IPS-11a (cell line): ENCODE data around the gene PLD1.

Source experiments
- H3K4me3 ChIP-seq: one replicate; pipeline ENCODE4 v1.5.1; 2013; ENCODE audit warnings: low read depth, low read length, control low read depth

PLD1 gene

DNA sequence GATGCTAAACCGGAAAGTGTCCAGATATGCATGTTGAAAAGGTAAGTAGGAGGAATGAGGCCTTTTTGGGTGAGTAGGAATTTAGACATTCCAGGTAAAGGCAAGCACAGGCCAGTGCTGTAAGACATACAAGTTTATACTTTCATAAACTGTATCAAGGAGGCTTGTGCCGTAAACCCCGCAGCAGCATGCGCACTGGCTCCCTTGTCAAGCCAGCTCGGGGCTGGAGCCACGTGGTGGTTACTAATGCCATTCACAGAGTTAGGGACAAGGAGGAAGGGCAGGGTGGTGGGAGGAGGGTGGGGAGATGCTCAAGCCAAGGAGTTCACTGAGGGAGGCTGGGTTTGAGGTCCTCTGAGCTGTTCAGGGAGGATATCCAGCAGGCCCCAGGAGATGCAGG, 35.8 kb downstream of the PLD1 start:
- no peak overlapping the region for H3K4me3 ChIP-seq

DNA sequence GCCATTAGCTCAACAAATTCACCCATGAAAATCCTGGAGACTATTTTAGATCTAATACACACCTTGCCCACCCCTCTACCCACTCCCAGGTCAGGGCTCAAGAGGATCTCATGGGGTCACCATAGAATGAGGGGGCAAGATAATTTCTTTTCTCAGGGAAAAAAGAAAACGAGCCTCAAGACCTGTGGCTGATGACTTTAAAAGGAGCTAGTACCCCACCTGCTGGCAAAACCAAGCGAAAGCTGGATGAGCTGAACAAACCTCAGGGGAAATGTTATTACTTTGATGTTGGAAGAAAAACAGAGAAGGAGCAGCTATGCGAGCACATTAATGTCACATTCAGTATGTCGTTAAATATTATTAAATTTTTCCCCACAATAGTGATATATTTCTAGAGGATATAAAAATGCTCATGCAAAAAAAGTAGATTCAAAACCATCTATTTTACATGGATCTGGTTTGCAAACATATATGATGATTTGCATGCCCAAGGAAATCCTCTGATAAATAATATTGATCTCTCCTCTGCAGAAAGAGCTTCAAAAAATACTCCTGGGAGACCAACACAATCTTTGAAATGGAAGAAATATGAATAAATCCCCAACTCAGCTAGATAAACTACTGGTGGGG, 37.7 kb downstream of the PLD1 start:
- H3K4me3 ChIP-seq, result no peak overlapping the region

DNA sequence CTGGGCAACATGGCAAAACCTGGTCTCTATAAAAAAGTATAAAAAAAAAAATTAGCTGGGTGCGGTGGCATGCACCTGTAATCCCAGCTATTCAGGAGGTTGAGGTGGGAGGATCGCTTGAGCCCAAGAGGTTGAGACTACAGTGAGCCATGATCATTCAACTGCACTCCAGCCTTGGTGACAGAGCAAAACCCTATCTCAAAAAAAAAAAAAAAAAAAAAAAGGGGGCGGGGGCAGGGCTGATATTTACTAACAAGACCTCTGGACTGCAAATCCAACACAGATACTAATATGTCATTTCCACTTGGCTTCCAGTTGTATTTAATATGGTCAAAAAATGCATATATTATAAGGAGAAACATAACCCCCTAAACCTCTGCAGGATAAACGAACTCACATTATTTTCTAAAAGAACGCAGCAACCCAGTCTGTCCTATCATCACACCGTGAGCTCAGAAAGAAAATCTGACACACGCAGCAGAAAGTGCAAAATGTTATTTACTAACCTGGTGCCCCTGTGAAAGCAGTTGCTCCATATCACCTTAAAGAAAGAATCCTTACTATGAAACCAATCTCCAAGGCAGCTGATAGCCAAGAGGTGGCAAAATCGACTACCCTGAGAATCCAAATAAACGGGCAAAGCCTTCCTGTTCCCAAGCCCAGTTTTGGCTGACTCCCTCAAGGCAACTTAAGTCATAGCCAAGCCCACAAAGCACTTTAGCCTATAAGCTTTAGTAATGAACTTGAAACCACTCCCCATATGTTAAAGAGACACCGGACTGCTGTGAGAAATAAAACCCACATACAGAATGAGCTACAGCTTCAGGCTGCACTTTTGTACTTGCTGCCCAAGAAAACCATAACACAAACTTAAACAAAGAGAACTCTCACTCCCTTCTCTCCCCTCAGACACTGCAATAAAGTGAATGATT, 39.3 kb downstream of the PLD1 start:
- peak overlapping the region; percentile 21 for H3K4me3 ChIP-seq

DNA sequence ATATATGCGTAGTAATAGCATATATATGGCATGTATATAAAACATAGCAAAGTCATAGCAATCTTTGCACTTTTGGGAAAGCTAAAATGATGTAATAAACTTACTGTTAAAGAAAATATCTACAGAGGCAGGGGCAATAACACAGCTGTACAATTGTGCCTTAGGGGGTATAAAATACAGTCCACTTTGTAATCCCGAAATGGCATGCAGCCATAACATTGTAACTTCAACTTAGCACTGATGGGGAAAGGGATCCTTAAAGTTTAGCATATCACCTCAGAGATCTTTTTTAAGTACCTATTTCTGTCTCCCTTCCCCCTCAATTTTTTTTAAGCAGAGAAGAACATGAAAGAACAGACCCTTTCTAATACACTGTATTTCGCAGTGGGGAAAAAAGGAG, 40.8 kb downstream of the PLD1 start:
- no peak overlapping the region for H3K4me3 ChIP-seq

DNA sequence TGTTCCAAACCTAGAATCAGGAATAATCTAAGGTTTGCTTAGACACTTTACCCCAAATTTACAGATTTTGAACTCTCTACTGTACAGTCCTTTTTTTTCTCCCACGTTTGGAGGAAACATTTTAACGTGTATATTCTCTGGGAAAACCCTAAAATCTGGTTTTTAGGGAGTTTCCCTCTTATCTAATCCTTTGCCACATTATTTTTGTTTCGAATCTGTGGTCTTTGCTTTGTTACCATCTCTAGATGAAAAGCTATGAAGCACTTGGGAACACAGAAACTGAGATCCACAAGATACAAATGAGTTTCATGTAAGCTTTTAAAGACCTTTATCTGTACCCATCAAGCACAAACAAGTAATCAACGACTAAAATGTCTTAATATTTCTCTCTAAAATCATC, 41.3 kb downstream of the PLD1 start:
- H3K4me3 ChIP-seq, result no peak overlapping the region

DNA sequence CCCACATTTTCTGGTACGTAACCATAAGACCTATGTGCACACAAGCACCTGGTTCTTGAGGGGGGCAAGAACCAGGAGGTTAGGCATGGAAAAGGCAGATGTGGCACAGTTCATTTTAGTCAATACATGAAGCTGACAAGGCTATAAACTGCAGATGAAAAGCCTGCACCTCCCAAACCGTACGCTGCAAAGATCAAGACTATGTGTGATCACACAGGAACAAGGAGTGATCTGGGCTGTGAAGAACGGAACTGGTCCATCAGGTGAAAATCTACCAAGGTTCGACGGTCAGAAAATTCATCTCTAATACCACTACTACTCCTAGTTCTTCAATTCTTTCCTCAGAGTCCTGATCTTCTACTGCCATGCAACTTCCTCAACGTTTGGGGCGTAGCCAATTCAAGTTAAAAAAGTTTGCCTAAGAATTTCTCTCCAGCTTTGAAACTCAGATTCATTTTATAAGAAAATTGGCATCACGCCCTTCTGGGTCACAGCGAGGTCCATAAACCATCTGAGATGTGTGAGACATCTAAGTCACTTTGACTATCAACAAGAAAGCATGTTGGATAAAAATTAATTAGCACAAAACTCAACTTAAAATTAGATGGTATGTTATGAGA, 41.9 kb downstream of the PLD1 start:
- no peak overlapping the region for H3K4me3 ChIP-seq

DNA sequence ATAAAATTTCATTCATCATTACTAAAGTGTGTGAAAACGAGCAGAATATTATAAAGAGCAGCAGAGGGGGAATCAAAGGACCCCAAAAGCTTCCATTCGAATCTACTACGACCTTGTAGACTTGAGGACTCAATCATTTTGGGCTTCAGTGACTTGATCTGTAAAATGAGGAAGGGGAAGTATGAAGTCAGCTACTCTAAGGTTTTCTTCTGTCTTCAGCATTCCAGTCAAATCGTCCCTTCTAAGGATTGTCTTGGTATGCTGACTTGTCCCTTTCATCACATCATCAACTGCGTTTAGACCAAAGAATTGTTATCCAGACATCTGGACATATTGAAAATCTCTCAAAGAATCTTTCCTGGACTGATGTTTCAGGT, 44.8 kb downstream of the PLD1 start:
- H3K4me3 ChIP-seq, result no peak overlapping the region

DNA sequence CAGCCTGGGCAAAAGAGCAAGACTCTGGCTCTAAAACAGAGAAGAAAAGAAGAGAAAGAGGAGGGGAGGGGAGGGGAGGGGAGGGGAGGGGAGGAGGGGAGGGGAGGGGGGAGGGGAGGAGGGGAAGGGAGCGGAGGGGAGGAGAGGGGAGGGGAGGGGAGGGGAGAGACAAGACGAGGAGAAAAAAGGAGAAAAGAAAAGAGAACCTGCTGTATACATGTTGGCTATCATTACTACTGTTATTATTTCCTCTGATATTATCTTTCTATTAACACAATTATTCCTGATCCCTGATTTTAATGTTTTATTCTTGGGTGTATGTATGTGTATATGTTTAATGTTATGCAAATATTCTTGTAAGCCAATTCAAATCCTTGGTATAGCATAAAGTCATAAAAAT, 46.9 kb downstream of the PLD1 start:
- H3K4me3 ChIP-seq, result no peak overlapping the region

DNA sequence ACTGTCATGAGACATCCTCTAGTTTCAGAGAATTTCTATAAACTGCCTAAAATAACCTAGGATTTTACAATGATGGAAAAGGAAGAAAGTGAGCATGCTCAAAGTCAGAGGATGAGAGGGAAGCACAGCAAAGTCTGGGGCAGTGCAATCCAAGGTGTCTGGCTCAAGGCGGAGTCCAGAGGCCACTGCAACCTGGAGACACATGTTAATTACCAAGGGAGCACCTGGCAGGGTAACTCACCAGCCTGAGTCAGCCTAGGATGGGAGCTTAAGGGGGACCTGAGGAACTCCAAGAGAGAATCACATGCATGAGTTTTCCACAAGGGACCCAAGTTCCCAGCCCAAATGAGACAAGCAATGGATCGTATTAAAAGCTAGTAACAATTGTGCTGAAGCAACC, 49.8 kb downstream of the PLD1 start:
- H3K4me3 ChIP-seq, result no peak overlapping the region

DNA sequence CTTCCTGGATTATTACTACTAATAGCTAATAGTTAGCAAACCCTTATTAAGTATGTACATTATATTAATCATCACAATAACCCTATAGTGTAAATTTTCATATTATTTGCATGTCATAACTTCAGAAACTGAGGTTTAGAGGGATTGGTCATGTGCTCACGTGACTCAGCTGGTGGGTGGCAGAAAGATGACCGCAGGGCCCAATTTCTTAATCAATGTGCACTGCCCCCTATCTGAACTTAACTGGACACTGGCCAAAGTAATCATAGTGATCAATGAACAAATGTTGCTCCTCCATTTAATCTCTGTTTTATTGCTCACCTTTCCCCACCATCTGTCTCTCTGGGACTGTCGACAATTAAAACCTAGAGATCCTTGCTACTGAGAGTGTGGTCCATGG, 52.2 kb downstream of the PLD1 start:
- H3K4me3 ChIP-seq, result no peak overlapping the region

DNA sequence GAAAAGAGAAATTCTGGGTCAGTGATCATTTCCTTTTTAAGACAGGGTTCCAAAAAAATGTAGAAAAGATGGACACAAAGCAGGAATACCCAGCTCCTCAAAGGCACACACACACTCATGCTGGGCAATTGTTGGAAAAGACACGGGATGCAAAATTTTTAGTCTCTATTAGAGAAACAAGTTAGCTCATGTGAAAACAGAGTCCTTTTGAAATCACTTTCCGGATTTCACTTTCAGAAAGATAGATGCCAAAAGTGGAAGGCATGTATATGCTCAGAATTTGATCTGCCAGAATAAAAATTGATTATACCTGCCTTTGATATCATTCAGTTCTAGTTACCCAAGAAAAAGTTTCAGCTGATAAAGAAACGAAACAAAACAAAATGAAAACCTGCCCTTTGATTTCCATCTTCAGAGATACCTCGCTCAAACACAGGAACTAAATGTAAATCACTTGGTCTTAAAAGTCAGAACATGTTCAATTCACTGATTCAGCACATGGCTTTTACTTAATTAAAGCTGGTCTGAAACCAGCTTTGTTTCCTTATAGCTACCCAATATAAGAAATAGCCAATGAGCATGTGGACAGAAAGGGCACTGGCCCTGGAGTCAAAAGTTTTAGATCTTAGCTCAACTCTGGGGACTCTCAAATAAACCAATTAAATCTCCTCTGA, 52.8 kb downstream of the PLD1 start:
- H3K4me3 ChIP-seq, result no peak overlapping the region

DNA sequence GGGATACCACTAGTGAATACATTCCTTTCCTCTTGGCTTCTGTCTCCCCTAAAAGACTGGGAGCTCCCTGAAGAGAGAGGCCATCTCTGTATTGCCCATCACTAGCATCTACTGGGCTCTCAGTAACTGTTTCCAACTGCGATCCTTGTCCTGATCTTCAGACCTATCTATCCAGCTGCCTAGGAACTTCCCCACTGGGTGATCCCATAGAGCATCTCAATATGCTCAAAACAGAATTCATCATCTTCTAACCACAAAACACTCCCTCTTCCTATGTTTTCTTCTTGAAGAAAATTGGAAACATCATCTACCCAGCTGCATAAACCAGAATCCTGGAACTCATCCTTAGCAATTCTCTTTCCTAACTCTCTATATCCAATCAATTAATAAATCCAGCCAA, 54.6 kb downstream of the PLD1 start:
- H3K4me3 ChIP-seq, result no peak overlapping the region

DNA sequence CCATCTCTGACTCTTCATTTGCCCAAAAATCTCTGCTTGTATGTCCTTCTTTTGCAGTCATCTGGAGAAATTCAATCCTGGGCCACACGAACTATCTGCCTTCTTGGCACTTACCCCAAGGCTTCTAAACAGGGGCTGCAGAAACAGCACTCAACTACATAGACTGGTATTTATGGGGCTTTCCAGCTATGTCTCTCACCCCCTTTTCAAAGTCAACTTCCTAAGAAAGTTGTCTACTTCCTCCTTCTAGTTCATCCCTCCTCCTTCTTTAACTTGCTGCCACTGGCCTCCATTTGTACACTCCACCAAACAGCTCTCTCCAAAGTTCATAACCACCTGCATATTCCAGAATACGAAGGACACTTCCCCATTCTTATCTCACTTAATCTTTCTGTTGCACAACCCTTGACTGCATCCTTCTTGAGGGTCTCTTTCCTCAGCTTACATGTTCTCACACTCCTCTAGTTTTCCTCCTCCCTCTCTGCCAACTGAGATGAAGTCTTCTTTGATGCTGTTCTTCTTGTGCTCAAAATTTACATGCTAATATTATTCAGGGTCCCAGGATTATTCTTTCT, 55.2 kb downstream of the PLD1 start:
- no peak overlapping the region for H3K4me3 ChIP-seq

DNA sequence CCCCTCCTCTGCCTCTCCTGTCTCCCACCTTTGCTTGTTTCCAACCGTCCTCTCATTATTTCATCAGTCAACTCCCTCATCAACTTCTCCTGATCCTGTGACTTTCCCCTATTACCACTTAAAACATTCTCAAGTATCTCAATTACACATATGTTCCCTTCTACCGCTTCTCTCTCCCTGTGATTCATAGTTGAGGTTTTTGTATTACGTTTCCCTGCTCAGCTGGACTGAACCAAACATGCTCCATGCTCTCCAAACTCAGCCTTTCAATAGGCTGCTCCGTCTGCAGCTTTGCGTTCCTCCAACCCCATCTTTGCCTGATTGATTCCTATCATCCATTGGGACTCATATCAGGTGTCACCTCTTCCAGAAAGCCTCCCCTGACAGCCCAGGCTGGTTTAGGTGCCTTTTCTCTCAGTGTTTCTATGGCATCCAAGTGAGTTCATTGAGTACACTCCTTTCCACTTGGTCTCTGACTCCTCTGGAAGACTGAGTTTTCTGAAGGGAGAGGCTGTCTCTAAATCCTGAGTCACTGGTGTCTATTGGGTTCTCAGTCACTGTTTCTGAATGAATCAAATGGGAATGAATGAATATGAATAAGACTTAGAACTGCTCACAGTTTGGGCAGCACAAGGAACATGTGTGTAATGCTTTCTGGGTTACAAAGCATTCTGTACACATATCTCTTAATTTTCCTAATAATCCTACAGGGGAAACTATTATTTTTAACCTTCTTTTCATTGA, 56.4 kb downstream of the PLD1 start:
- no peak overlapping the region for H3K4me3 ChIP-seq

DNA sequence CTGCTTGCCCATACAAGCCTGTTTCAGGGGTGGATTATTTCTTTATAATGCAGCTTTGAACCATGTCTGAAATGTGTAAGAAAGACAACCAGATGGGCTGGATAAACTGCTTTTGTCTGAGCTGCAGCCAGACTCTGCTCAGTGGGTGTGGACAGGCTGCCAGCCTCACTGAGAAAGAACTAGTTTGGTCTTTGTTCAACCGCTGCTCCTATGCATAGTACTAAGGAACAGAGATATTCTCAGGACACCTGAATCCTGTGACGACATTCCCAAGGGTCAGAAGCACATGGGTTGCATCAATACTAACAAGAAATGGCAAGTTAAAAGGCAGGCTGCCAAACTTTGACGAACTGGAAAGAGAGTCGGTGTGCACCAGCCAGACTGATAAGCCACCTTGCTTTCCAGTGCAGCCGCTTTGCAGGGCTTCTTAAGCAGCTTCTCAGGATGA, 57.2 kb downstream of the PLD1 start:
- no peak overlapping the region for H3K4me3 ChIP-seq

DNA sequence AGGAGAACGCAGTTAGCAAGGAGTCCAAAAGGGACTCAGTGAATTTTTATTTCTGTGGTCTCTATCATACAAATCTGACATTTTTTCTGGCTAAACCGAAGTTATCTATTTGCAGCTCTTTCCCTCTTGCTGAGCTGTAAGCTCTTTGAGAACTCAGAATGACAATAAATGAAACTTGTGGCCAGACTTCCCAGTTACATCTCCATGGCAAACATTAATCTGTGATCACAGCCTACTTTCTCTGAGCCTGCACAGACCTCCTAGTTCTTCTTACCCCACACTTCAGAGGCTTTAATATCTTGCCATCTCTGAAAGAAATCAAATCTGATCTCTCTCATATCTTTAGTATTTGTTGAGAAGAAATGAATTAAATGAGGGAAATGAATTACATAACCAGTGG, 58.0 kb downstream of the PLD1 start:
- H3K4me3 ChIP-seq, result no peak overlapping the region

DNA sequence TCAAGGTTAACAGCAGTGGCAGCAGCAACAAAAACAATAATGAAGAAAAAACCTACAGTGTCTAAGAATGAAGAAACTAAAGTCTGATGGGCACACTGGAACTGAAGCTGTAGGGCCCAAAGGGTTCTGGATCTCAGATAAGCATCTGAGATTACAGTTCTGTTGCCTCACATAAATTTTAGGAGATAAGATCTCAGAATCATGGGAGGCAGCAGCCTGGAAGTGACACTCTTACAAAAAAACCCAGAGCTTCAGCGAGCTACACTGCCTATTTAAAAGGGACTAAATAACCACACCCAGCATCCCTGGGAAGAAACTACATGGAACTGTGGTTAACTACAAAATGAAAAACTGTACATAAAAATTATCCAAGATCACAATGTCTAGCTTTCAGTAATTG, 61.2 kb downstream of the PLD1 start:
- no peak overlapping the region for H3K4me3 ChIP-seq

DNA sequence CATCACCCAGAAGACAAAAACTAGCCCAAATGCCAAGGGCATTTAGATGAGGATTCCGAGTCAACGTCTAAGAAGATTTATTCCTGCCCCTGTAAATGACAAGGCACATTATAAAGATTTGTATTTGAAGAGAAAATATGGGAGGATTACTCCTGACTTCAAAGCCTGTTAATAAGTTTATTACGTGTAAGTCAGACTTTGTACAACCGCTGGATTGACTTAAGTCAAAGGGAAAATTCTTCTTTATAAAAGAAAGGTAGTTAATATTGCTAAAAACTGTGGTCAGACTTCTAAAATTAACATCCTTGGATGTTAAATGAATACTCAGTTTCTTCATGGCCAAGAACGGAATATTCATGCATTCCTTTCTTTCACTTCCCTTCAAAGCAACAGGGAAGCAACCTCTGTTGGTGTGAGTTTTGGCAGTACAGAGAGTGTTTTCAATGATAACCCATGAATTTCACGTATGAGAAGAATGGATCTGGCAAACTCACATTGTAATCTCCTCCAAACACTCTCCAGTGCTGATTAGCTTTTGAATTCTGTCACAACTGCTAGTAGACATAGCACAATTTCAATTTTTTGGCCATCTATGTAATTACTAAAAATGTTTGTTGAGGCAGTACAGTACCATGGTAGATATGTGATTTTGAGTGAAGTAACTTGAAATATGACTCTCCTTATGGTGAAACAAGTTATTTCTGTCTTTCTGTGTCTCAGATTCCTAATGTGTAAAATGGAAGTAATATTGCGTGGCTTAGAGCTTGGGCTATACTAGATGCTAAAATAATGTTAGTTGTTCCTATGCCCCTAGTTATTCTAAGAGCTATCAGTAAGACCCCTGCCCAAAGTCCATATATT, 62.0 kb downstream of the PLD1 start:
- H3K4me3 ChIP-seq, result no peak overlapping the region

DNA sequence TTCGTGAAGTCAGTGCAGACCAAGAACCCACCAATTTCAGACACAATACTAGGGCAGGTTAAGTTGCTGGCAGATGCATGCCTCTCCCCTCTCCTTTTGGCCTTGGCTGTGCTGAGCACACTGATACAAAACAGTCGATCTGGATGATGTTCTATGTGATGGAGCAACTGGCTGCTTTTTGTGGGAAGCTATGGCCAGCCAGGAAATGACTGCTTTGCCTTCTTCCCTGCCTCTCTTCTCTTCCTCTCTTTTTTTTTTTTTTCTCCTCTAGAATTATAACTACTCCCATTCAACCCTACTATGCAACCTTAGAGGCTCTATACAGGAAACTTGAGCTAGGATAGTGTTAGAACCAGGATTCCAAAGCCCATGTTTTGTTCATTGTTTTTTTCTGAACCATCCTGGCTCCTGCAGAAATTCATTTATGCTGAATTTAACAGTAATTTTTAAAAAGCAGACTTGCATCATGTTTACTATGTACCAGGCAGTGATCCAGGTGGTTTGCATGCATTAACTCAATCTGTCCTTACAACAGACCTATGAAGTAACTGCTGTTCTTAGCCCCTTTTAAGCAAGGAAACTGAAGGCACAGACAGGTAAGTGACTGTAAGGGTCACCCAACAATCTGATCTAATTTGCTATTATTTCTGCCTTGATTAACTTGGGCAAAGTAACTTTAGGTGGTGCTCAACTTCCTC, 62.9 kb downstream of the PLD1 start:
- no peak overlapping the region for H3K4me3 ChIP-seq
